Panc1 (cell line): ENCODE results near the gene CENPP. TPM values are rescaled to one million over a fixed set of nuclear protein-coding genes. Genes with fewer than 3 reads are reported as not detected.

Experiments
- ATAC-seq: fragments of 200-7000 bp; cut with Tn5 transposase; 2 replicates; pipeline ENCODE4 v1.9.1; 2020; ENCODE audit warnings: mild to moderate bottlenecking, moderate library complexity
- BruUV-seq: library from RNA; stranded (reverse); fragments of 400-500 nt; replicated peaks from 2 replicates; lab custom pipeline; 2021; lab: Mats Ljungman, UMichigan
- CTCF ChIA-PET: fragments of 300-600 bp; sonication (Branson Sonifier 250); formaldehyde crosslinking; loops from one replicate; lab custom pipeline; 2022; ENCODE audit warnings: antibody characterized with exemption; lab: Charles Lee
- POLR2A ChIA-PET: fragments of 300-600 bp; sonication (Branson Sonifier 250); formaldehyde crosslinking; loops from one replicate; lab custom pipeline; 2022; ENCODE audit warnings: antibody characterized with exemption; lab: Charles Lee
- DNase-seq: peaks from one replicate; pipeline ENCODE4 v3.0.0-alpha.2; 2010; ENCODE audit warnings: low read depth, low spot score
- H3K27ac ChIP-seq: 2 replicates; pipeline ENCODE4 v1.5.1; 2011; ENCODE audit warnings: mild to moderate bottlenecking, low read length, inconsistent platforms
- H3K27me3 ChIP-seq: fragments of 200-500 bp; sonication (Bioruptor generic); 2 replicates; pipeline ENCODE4 v1.6.0; 2014; ENCODE audit warnings: low read length, inconsistent platforms; ENCODE audit not compliant: control insufficient read depth, insufficient read depth
- H3K36me3 ChIP-seq: fragments of 200-500 bp; sonication (Bioruptor generic); 2 replicates; pipeline ENCODE4 v1.5.1; 2014; ENCODE audit warnings: inconsistent platforms, mild to moderate bottlenecking, low read length, moderate library complexity; ENCODE audit not compliant: control insufficient read depth, insufficient read depth
- H3K4me1 ChIP-seq: 2 replicates; pipeline ENCODE4 v1.5.1; 2011; ENCODE audit warnings: inconsistent platforms, mild to moderate bottlenecking, low read length, moderate library complexity; ENCODE audit not compliant: control insufficient read depth, insufficient read depth
- H3K4me3 ChIP-seq, 2 experiments: 2 replicates each; pipeline ENCODE4 v1.5.1; 2011 to 2012; ENCODE audit warnings: low read depth in 2 of 2, low read length in 2 of 2, mild to moderate bottlenecking in 2 of 2, inconsistent platforms in 1 of 2, moderate library complexity in 1 of 2
- H3K9me3 ChIP-seq: fragments of 200-500 bp; sonication (Bioruptor generic); 2 replicates; pipeline ENCODE4 v1.5.1; 2014; ENCODE audit warnings: low read depth, mild to moderate bottlenecking, inconsistent platforms, low read length, moderate library complexity; ENCODE audit not compliant: control insufficient read depth, insufficient read depth
- POLR2AphosphoS5 ChIP-seq: IDR thresholded peaks from 2 replicates; pipeline ENCODE4 v1.6.1; 2012; ENCODE audit warnings: mild to moderate bottlenecking, low read depth, low read length, moderate library complexity
- SIN3A ChIP-seq: IDR thresholded peaks from 2 replicates; pipeline ENCODE4 v1.6.1; 2012; ENCODE audit warnings: low read depth, mild to moderate bottlenecking, low read length, moderate library complexity, borderline replicate concordance; ENCODE audit not compliant: insufficient read depth
- TCF7L2 ChIP-seq: IDR thresholded peaks from 2 replicates; pipeline ENCODE4 v1.6.1; 2011; ENCODE audit warnings: mild to moderate bottlenecking, low read depth, low read length, inconsistent platforms
- in situ Hi-C: cut with HindIII; loops from 2 replicates; pipeline ENCODE4 v1.10.0; 2016; ENCODE audit warnings: low sequenced_read_pairs, low pct_unique_long_range_greater_than_20kb
- intact Hi-C: fragments of 100-400 bp; cut with micrococcal nuclease; formaldehyde crosslinking; loops from one replicate; pipeline ENCODE4 v1.10.0; 2022; ENCODE audit not compliant: unreplicated experiment
- total RNA-seq: library from RNA; stranded (reverse); gene quantifications from one replicate; pipeline ENCODE4 v1.2.1, GENCODE V29; 2021; ENCODE audit not compliant: unreplicated experiment
- TF ChIP-seq, protein P1 (sequence below): fragments of 450-650 bp; IDR thresholded peaks from 2 replicates; pipeline ENCODE4 v1.5.1; 2017; ENCODE audit warnings: mild to moderate bottlenecking
- TF ChIP-seq, protein P2 (sequence below), 2 experiments: IDR thresholded peaks; 2 replicates each; pipeline ENCODE4 v1.6.1; 2011 to 2012; ENCODE audit warnings: low read depth in 2 of 2, control low read depth in 1 of 2, low read length in 1 of 2, mild to moderate bottlenecking in 1 of 2, moderate library complexity in 1 of 2; ENCODE audit not compliant: insufficient read depth in 1 of 2

CENPP gene
- total RNA-seq, 1 experiment from 2014 or later, result 6.7 TPM

DNA sequence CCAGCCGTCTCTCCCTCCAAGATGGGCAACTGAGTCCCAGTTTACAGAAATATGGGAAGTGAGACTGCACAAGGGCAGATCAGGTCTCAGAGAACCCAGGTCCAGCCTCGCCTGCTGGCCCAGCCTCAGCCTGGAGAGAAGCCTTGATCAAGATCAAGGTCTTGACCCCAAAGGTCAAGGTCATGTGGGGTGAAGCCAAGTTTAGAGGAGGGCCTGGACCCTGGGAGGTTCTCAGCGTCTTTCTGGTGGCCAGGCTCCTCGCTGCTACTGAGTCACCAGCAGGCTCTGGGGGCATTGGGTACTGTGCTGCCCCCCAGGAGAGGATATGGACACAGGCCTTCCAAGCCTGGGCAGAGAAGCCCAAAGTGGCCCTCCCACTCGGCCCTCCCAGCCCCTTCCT, 335.4 kb downstream of the CENPP start:
- Histone ChIP-seq H3K4me3 (no peak overlapping the region), H3K36me3 (no peaks in the 10 kb centered on the region), H3K27me3 (no peaks in the 10 kb centered on the region), H3K9me3 (no peaks in the 10 kb centered on the region), H3K4me1 (no peaks in the 10 kb centered on the region), H3K27ac (no peak overlapping the region)
- in situ Hi-C loops, result no loop called here
- BruUV-seq, result no TSS peak
- ChIA-PET CTCF (no interaction called here), POLR2A (no interaction called here)
- DNase-seq (no peak), ATAC-seq (no peak)
- no peak for TF ChIP-seq POLR2AphosphoS5
- intact Hi-C loops, result no loop called here

DNA sequence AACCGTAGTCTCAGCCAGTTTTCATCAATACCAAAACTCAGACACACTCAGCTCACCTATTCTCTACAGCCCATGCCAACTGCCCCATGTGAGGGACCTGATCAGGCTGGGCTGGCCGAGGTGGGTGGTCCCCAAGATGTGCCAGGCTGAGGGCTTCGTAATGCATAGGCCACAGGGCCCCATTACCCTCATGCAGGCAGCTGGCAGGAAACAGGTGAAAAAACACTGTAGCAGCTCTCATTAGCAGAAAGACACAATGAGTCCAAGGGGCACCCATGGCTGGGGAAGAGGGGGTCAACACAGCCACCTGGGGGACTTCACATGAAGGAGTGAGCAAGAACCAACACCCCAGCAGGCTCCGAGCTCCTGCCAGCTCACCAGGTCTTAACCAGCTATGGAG, 336.0 kb downstream of the CENPP start:
- H3K4me1 ChIP-seq, result no peaks in the 10 kb centered on the region
- DNase-seq (no peak), ATAC-seq (no peak)
- H3K36me3 ChIP-seq, result no peaks in the 10 kb centered on the region
- no peak overlapping the region for H3K27ac ChIP-seq
- in situ Hi-C loops, result no loop called here
- TF ChIP-seq, protein P1, sequence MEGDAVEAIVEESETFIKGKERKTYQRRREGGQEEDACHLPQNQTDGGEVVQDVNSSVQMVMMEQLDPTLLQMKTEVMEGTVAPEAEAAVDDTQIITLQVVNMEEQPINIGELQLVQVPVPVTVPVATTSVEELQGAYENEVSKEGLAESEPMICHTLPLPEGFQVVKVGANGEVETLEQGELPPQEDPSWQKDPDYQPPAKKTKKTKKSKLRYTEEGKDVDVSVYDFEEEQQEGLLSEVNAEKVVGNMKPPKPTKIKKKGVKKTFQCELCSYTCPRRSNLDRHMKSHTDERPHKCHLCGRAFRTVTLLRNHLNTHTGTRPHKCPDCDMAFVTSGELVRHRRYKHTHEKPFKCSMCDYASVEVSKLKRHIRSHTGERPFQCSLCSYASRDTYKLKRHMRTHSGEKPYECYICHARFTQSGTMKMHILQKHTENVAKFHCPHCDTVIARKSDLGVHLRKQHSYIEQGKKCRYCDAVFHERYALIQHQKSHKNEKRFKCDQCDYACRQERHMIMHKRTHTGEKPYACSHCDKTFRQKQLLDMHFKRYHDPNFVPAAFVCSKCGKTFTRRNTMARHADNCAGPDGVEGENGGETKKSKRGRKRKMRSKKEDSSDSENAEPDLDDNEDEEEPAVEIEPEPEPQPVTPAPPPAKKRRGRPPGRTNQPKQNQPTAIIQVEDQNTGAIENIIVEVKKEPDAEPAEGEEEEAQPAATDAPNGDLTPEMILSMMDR, result no peak
- TF ChIP-seq TCF7L2 (no peak), POLR2AphosphoS5 (no peak)
- no TSS peak for BruUV-seq
- no peak overlapping the region for H3K4me3 ChIP-seq
- H3K9me3 ChIP-seq, result no peaks in the 10 kb centered on the region
- POLR2A ChIA-PET, result no interaction called here
- H3K27me3 ChIP-seq, result no peaks in the 10 kb centered on the region
- CTCF ChIA-PET, result no interaction called here
- intact Hi-C loops, result no loop called here

DNA sequence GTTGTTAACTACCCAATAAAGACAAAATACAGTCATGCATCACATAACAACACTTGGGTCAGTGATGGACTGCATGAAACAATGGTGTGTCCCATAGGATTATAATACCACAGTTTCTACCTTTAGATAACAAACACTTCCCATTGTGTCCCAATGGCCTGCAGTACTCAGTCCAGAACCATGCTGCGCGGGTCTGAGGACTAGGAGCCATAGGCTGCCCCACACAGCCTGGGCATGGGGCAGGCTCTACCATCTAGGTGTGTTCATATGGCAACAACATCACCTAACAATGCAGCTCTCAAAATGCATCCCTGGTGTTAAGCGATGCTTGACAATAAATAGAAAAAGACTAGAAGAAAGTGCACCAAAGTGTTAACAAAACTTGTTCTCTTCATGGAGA, 337.4 kb downstream of the CENPP start:
- no TSS peak for BruUV-seq
- no peak for TF ChIP-seq TCF7L2
- TF ChIP-seq, protein P1, result no peak
- TF ChIP-seq, protein P2, sequence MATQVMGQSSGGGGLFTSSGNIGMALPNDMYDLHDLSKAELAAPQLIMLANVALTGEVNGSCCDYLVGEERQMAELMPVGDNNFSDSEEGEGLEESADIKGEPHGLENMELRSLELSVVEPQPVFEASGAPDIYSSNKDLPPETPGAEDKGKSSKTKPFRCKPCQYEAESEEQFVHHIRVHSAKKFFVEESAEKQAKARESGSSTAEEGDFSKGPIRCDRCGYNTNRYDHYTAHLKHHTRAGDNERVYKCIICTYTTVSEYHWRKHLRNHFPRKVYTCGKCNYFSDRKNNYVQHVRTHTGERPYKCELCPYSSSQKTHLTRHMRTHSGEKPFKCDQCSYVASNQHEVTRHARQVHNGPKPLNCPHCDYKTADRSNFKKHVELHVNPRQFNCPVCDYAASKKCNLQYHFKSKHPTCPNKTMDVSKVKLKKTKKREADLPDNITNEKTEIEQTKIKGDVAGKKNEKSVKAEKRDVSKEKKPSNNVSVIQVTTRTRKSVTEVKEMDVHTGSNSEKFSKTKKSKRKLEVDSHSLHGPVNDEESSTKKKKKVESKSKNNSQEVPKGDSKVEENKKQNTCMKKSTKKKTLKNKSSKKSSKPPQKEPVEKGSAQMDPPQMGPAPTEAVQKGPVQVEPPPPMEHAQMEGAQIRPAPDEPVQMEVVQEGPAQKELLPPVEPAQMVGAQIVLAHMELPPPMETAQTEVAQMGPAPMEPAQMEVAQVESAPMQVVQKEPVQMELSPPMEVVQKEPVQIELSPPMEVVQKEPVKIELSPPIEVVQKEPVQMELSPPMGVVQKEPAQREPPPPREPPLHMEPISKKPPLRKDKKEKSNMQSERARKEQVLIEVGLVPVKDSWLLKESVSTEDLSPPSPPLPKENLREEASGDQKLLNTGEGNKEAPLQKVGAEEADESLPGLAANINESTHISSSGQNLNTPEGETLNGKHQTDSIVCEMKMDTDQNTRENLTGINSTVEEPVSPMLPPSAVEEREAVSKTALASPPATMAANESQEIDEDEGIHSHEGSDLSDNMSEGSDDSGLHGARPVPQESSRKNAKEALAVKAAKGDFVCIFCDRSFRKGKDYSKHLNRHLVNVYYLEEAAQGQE (IDR thresholded peaks at IDR 0.05; ENCODE audit: insufficient read depth in 1 of 2, low read depth in 2 of 2, low read length in 1 of 2), result no peak
- no peak for TF ChIP-seq POLR2AphosphoS5
- no peak for TF ChIP-seq SIN3A
- intact Hi-C loops, result no loop called here
- Histone ChIP-seq H3K27me3 (no peaks in the 10 kb centered on the region), H3K27ac (no peak overlapping the region), H3K9me3 (no peaks in the 10 kb centered on the region), H3K4me3 (no peak overlapping the region), H3K4me1 (no peaks in the 10 kb centered on the region), H3K36me3 (no peaks in the 10 kb centered on the region)
- in situ Hi-C loops, result no loop called here
- no peak for DNase-seq
- ATAC-seq, result no peak
- ChIA-PET POLR2A (no interaction called here), CTCF (no interaction called here)
